GM18508 (cell line): Measurements from ENCODE around the gene DGKD.
A peak's percentile ranks its signal among the peaks of the same experiment; 100 is the strongest.

Source experiments
- ATAC-seq: cut with Tn5 transposase; IDR thresholded peaks from one replicate; pipeline ENCODE4 v1.9.1; 2021; ENCODE audit warnings: moderate number of reproducible peaks; ENCODE audit not compliant: insufficient read depth, unreplicated experiment

The DGKD gene

GRCh38 chr2:233489666-233490065 lies 135.4 kb downstream of the DGKD start:
- no peak for ATAC-seq

GRCh38 chr2:233490831-233491230 lies 136.5 kb downstream of the DGKD start:
- no peak for ATAC-seq

- ATAC-seq = no peak
Measured at GRCh38 chr2:233491326-233491725, 137.0 kb downstream of the DGKD start.

GRCh38 chr2:233492078-233492477 lies 137.8 kb downstream of the DGKD start:
- ATAC-seq = no peak

- ATAC-seq = no peak
Measured at GRCh38 chr2:233492751-233493150, 138.5 kb downstream of the DGKD start.

GRCh38 chr2:233495503-233496496 lies 141.5 kb downstream of the DGKD start:
- no peak for ATAC-seq

- ATAC-seq = no peak
Measured at GRCh38 chr2:233497692-233498091, 143.4 kb downstream of the DGKD start.

GRCh38 chr2:233498126-233498525 lies 143.8 kb downstream of the DGKD start:
- ATAC-seq = no peak

- no peak for ATAC-seq
Measured at GRCh38 chr2:233499928-233500327, 145.6 kb downstream of the DGKD start.

- ATAC-seq = no peak
Measured at GRCh38 chr2:233501198-233502076, 147.1 kb downstream of the DGKD start.

- no peak for ATAC-seq
Measured at GRCh38 chr2:233503481-233503880, 149.2 kb downstream of the DGKD start.

GRCh38 chr2:233503947-233504637 lies 149.8 kb downstream of the DGKD start:
- ATAC-seq = no peak

GRCh38 chr2:233513953-233514655 lies 159.8 kb downstream of the DGKD start:
- no peak for ATAC-seq

GRCh38 chr2:233519787-233520611 lies 165.7 kb downstream of the DGKD start:
- peak; percentile 78 for ATAC-seq
